Measurements from ENCODE around the gene HOXC4. TPM values are rescaled to one million over a fixed set of nuclear protein-coding genes. Genes with fewer than 3 reads are reported as not detected.

HOXC4 gene
- total RNA-seq, 4 donors from 2014 or later, result 1.1 to 3.1 (median 1.3) TPM

DNA sequence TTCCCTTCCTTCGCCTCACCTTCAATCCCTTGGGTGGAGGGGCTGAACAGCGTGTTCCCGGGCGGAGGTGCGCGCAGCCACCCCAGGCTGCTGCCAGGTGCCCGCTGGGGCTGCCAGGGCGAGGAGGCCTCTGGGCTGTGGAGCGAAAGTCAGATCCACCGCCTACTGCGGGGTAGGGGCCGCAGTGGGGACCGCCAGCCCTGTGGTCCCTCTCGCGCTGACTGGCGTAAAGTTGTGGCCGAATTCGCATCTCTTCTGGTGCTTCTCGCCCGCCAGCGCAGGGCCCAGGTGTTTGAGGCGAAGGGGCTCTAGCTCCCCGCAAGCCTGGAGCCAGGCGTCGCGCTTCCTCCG is 6.9 kb upstream of the HOXC4 start:
- Histone ChIP-seq H3K36me3 (no peaks in the 10 kb centered on the region), H3K27ac (peak overlapping the region; percentile 68 to 96 (median 81)), H3K27me3 (peaks cover 0 to 85% (median 2%) of the 10 kb centered on the region in 4 donors), H3K4me1 (peaks cover 3 to 87% (median 8%) of the 10 kb centered on the region in 3 donors), H3K4me3 (peak overlapping the region; percentile 33 to 60 (median 48)), H3K9me3 (no peaks in the 10 kb centered on the region)
- intact Hi-C loops (cut with DNase I), result no loop called here
- TF ChIP-seq, protein P1, sequence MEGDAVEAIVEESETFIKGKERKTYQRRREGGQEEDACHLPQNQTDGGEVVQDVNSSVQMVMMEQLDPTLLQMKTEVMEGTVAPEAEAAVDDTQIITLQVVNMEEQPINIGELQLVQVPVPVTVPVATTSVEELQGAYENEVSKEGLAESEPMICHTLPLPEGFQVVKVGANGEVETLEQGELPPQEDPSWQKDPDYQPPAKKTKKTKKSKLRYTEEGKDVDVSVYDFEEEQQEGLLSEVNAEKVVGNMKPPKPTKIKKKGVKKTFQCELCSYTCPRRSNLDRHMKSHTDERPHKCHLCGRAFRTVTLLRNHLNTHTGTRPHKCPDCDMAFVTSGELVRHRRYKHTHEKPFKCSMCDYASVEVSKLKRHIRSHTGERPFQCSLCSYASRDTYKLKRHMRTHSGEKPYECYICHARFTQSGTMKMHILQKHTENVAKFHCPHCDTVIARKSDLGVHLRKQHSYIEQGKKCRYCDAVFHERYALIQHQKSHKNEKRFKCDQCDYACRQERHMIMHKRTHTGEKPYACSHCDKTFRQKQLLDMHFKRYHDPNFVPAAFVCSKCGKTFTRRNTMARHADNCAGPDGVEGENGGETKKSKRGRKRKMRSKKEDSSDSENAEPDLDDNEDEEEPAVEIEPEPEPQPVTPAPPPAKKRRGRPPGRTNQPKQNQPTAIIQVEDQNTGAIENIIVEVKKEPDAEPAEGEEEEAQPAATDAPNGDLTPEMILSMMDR (IDR thresholded peaks at IDR 0.05), result no peak
- no peak for TF ChIP-seq POLR2A (IDR thresholded peaks at IDR 0.05)
- 22 to 34% methylated on average over 9 to 14 of the region's 27 CpGs for WGBS, 2 donors
- no peak for DNase-seq

DNA sequence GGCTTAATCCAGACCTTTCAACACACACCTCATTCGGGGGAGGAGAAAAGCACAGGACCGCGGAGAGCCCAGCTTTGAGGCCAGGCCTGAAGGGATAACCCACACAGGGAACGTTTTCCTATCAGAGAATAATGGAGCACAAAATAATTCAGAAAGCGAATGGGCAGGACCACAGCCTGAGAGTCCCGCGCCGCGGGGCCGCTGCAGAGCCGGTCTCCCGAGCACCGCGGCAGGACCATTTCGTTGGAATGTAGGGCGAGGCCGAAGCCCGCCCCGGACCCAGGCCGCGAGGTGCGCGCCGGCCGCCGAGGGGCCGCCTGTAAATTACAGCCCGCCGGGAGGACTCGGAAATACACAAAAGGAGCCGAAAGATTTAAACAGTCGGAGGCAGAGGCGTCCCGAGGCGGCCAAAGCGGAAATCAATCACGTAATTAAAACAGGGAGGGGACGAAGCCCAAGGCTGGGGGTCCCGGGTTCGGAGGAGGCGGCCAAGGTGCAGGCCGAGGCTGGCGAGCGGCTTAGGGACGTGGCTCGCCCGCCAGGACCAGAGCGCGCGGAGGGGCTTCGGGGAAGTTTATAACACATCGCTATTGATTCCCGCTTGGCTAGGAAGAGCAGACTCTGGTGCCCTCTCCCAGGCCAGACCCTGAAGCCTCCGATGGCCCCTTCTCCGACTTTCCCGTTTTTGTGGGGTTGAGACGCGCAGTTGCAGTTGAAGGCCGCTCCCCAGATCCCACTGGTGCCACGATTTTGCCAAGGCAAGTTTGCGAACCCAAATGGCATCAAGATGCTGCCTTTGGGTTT is 6.3 kb upstream of the HOXC4 start:
- Histone ChIP-seq H3K4me1 (peaks cover 3 to 93% (median 12%) of the 10 kb centered on the region in 3 donors), H3K4me3 (peak overlapping the region; percentile 33 to 60 (median 48)), H3K36me3 (no peaks in the 10 kb centered on the region), H3K27me3 (peaks cover 0 to 86% (median 2%) of the 10 kb centered on the region in 4 donors), H3K27ac (peak overlapping the region; percentile 68 to 96 (median 81)), H3K9me3 (no peaks in the 10 kb centered on the region)
- 9 to 28% methylated on average over 20 to 42 of the region's 61 CpGs for WGBS, 2 donors
- intact Hi-C loops (cut with DNase I), result no loop called here
- TF ChIP-seq, protein P1 (IDR thresholded peaks at IDR 0.05), result no peak
- no peak for TF ChIP-seq POLR2A (IDR thresholded peaks at IDR 0.05)
- DNase-seq, result no peak

DNA sequence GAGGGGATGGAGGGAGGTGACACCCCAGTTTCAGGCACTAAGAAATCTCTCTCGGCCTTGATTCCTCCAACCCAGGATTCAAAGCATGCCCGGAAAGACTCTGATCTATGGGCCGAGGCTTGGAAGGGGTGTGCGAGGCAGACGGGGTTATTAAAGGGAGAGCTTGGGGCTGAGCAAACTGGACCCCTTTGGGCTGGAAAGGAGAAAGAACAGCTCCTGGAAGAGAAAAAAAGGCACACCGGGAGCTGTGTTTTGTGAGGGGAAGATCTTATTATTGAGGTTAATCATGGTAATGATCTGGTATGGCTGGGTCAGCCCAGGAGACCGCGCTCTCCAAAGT is 5.7 kb upstream of the HOXC4 start:
- no peaks in the 10 kb centered on the region for H3K36me3 ChIP-seq
- H3K4me3 ChIP-seq, result peak overlapping the region; percentile 33 to 60 (median 48)
- peak overlapping the region; percentile 68 to 96 (median 81) for H3K27ac ChIP-seq
- TF ChIP-seq, protein P1 (IDR thresholded peaks at IDR 0.05), result no peak
- intact Hi-C loops (cut with DNase I), result no loop called here
- no peaks in the 10 kb centered on the region for H3K9me3 ChIP-seq
- H3K4me1 ChIP-seq, result peaks cover 9 to 98% (median 18%) of the 10 kb centered on the region in 3 donors
- 29% methylated on average over 7 to 8 of the region's 8 CpGs for WGBS, 2 donors
- DNase-seq, result no peak
- H3K27me3 ChIP-seq, result peaks cover 0 to 87% (median 2%) of the 10 kb centered on the region in 4 donors

DNA sequence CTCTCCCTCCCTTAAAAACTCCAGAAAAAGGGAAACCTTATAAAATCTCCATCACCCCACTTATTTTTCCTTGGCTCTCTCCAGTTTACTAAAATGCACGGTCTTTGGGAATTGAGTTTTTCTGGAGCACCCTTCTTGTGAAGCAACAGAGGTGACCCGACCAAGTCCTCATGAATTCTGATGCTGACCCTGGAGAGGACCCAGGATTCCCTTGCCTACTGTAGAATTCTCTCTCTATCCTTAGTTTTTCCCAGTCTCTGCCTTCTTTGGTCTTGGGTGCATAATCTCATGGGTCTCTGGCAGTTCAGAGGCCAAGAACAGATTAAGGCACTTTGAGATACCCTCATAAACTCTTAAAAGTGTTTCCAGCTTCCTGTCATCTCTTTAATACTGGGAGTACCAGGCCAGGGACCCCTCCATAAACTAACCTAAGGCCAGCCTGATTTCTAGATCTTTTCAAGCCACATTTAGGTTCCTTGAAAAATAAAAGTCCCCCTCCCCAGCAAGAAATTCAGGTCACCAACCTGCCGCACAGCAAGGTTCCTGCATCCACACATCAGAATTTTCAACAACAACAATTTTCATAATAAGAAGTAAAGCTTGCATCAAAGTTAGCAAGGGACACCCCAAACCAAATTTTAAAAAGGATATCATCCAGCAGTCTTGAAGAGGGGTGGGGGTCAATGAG is 5.1 kb upstream of the HOXC4 start:
- intact Hi-C loops (cut with DNase I), result no loop called here

More for the DNA sequence above, 5.1 kb upstream of the HOXC4 start:
- WGBS, 2 donors, result 43 to 61% methylated on average over 3 of the region's 3 CpGs
- TF ChIP-seq, protein P1 (IDR thresholded peaks at IDR 0.05), result no peak
- no peak for TF ChIP-seq POLR2A (IDR thresholded peaks at IDR 0.05)
- Histone ChIP-seq H3K4me1 (peaks cover 14 to 98% (median 22%) of the 10 kb centered on the region in 3 donors), H3K9me3 (no peaks in the 10 kb centered on the region), H3K4me3 (peak overlapping the region in 2 of 4 donors; percentile 46 to 51), H3K36me3 (no peaks in the 10 kb centered on the region), H3K27ac (peak overlapping the region in 3 of 4 donors; percentile 8 to 96 (median 85)), H3K27me3 (peaks cover 0 to 87% (median 2%) of the 10 kb centered on the region in 4 donors)
- no peak for DNase-seq
